Fibroblast of skin of abdomen (primary cell): ENCODE measurements around the gene VASH2.
A peak's percentile ranks its signal among the peaks of the same experiment; 100 is the strongest.
"Not testable (repeated sequence)": the region's sequence is repeated elsewhere in the genome, so short reads cannot be mapped to it uniquely, and the experiment has no call there.

ENCODE experiments used
- DNase-seq: peaks from one replicate; pipeline ENCODE4 v3.0.0-alpha.2; 2013

VASH2 gene

GRCh38 chr1:212958175-212958574 lies 7.8 kb downstream of the VASH2 start:
- DNase-seq: peak; percentile 58

DNA sequence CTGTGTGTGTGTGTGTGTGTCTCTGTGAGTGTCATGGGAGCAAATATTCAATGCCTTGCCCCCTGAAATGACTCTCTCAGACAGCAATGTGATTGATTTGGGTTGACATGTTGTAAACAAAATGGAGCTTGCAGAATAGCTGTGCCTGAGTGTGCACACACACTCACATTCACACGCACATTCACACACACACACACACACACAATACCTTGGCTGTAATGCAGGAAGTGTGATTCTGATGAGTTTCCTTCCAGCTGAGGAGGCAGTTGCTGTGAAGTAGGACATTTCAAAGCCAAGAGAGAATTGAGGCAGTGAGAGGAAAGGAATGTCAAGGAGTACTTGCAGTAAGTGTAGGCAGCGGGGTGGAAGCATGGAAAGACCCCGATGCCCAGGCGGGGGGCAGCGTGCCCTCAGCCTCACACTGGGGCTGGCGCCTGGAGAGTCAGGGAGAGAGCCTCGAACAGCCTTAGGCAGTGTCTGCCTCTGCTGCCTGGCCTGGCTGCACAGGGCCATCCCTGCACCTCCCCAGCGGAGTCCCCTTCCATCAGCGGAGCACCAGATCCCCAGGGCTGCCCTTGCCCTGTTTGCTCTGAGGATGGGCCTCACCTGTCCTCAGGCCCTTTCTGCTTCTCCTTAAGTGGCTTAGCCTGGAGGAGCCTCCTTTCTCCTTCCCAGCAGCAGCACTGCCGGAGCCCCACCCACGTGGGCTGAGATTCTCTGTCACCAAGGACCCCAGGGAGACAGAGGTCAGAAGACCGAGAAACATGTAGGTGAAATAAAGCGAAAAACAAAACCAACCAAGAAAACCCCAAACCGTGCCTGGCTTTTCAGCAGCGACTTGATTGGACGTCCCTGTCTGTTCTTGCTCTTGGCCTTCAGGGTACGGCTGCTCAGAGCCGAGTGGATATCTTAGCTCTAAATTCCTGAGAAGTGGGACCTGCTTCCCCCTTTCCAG lies 9.2 kb downstream of the VASH2 start:
- no peak for DNase-seq

GRCh38 chr1:212960932-212961331 lies 10.6 kb downstream of the VASH2 start:
- DNase-seq: no peak

GRCh38 chr1:212962509-212962908 lies 12.2 kb downstream of the VASH2 start:
- no peak for DNase-seq

DNA sequence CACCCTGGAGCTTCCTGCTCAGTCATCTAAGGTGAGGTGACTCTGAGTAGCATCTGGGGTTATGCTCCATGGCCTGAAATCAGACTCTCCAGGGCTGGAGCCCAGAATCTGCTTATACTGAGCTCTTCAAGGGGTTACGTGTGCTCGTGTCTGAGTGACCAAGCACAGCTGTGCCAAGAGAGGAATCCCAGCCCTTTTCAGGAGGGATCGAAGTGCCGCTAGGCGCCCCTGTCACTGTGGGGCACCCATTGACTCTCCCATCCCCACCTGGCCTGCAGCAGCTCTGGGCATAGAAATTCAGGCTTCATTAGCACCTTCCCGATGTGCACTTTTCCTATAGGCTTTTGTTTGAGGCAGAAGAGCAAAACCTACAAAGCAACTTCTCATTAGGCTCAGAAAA lies 13.8 kb downstream of the VASH2 start:
- DNase-seq: no peak

DNA sequence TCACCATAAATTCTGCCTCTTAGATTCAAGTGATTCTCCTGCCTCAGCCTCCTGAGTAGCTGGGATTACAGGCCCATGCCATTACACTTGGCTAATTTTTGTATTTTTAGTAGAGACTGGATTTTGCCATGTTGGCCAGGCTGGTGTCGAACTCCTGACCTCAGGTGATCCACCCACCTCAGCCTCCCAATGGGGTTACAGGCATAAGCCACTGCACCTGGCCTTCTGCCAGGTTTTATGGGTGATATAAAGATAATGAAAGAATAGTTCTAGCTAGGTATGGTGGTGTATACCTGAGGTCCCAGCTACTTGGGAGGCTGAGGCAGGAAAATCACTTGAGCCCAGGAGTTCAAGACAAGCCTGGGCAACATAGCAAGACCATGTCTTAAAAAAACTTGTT lies 14.7 kb downstream of the VASH2 start:
- DNase-seq: not testable (repeated sequence)

- no peak for DNase-seq
Observed at GRCh38 chr1:212966616-212967015, 16.3 kb downstream of the VASH2 start.

- peak; percentile 80 for DNase-seq
Observed at GRCh38 chr1:212967801-212968200, 17.5 kb downstream of the VASH2 start.

DNA sequence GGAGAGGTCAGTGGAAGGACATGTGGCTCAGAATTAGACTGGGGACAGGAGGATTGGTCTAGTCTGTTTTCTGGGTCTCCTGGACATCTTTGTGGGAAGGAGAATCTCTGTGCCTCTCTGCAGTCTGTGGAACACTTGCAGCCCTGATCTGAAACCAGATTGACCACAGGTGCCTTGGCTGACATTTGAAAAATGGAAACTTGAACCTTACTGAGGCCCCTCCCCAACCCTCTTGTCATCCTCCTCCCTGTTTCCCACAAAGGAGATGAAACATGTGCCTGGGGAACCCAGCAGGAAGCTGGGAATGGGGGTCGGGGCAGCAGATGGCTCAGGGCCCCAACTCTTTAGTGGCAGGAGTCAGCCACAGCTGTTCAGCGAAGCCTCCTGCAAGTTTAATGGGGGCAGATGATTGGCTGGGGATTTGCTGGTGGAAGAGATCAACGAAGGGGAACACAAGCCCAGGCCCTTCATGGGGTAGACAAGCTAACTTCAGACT lies 18.1 kb downstream of the VASH2 start:
- DNase-seq: no peak

DNA sequence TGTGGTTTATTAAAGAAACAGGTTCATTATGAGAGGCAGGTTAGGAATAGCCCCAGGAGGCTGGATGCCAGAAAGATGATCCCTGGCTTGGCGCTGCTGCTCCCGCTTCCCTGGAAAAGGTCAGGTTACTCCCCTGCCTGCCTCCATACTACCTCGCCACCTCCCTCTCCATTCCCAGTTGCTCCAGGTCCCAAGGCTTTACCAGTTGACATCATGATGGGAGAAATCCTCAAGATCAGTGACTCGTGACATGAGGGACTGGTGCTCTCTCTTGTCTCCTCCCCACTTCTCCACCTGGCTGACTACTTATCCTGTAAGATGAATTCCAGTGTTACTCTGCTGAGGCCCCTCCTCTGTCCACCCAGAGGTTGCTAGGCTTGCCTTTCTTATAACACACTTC lies 19.7 kb downstream of the VASH2 start:
- DNase-seq: no peak

DNA sequence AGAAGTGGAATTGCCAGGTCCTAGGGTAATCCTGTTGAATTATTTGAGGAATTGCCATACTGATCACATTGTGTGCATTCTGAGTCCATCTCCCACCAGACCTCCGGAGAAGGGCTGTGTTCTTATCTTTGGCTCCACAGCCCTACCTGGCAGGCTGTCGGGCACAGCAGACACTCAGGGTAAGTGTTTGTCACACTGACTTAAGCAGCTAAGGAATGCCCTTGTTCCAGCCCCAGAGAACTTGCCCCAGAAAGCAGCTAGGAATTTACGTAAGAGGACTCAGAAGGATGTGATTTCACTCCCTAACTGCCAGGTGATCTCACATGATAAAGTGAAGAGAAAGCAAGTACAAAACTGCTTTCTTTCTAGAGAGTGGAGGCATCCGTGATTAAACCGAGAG lies 21.0 kb downstream of the VASH2 start:
- no peak for DNase-seq

DNA sequence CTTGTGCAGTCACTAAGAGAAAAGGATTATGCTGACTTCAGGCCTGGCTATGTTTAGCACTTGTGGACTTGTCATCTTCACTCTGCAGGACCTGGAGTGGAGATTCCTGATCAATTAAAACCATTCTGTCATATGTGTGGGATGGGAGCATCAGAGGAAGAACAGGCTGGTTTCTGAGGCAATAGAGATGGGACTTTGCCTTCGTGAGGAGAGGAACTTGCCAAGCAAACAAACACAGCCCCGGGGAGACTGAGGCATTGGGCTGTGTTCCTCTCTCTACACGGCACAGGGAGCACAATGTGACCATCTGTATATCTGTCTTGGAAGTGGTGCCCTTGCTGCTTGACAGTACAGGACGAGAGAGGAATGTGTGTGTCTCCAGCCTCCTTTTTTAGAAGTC lies 23.1 kb downstream of the VASH2 start:
- DNase-seq: no peak

DNA sequence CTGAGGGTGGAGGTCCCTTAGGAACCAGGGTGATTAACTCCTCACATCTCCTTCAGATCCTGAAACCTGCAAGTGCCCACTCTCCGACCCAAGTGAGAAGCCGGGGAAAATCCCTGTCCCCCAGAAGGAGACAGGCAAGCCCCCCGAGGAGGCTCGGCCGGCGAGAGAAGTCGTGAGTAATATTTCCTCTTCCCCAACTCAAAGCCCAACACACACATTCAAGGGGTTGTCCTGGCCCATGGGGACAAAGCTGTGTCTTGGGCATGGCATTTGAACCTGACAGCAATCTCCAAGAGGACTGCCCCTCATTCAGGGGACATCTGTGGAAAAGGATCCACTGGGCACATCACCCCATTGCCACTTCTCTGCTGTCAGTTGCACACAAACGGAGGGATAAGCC lies 23.6 kb downstream of the VASH2 start:
- DNase-seq: no peak

- DNase-seq: no peak
Observed at GRCh38 chr1:212974711-212975110, 24.4 kb downstream of the VASH2 start.

- DNase-seq: peak; percentile 47
Observed at GRCh38 chr1:212975111-212975918, 25.0 kb downstream of the VASH2 start.

- DNase-seq: no peak
Observed at GRCh38 chr1:212976586-212976985, 26.2 kb downstream of the VASH2 start.

DNA sequence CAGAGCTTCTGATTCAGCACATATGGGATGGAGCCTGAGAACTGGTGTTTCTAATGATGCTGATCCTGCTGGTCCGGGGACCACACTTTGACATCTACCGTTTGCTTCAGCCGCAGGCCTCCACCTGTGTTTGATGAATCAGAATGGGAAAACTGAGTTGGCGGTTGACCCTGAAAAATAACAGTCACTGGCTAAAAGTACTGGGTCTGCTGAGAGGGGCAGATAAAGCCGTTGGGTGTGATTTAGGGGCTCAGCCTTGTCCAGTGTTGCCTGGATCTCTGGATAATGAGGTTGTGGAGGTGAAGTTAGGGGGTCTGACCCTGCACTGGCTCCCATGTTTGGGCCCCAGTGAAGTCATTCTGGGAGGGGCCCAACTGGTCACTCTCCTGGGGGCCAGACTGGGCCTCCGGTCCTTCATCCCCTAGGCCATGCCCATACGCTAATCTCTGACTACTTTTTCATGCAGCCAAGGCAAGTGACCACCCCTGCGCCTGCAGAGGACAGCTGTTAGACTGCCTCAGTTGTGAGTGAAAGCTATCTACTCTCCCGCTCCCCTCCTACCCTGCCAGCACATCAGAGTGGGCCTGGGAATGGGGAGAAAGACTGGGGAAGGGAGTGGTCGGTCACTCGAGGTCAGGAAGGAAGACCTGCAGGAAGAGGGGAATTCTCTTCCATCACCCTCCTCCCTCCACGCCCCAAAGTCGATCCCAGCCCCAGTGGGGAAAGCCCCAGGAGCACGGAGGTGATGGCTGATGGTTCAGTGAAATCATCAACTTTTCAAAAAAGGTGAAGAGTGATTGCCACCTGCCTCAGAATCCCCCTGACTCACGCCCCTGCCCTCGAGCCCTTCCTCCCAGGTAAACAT lies 27.7 kb downstream of the VASH2 start:
- DNase-seq: no peak

DNA sequence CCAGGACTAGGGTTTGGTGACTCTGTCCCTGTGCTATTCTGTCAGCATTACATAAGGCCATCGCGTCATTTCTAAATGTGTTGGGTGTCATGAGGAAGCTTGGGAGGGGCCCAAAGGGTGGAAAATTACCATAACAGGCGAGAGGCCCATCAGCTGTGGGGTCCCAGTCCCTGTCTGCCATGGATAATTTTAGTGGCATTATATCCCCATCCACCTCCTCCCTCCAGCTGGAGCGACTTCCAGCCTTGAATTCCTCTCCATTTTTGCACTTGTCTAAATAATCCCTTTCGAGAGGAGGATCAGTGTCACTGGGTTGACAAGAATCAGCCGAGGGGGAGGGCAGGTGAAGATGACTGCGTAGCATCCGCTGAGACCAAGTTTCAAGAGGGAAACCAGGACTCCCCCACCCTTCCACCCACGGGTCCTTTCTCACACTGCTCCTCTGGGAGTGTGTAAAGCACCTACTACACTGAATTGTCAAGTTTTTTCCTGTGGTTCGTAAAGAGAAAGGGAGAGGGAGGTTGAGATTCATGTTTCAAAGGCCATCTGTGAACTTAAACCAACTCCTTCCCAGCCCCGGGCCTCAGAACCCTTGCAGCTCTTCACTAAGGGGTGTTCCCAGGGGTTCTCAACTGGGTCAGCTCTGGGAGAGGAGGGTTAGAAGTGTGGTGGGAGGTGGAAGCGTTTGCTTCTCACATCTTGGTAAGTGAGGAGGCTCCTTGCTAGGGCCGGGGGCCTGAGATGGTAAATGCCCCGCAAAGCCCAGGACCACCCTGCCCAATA lies 29.2 kb downstream of the VASH2 start:
- DNase-seq: no peak

GRCh38 chr1:212980123-212980785 lies 29.9 kb downstream of the VASH2 start:
- DNase-seq: no peak

GRCh38 chr1:212981025-212981495 lies 30.7 kb downstream of the VASH2 start:
- no peak for DNase-seq
